Measurements from ENCODE around the gene TSPO.

Gene TSPO

GRCh38 chr22:43147821-43148220 is 3.5 kb upstream of the TSPO start:
- TF ChIP-seq CTCF (IDR thresholded peaks at IDR 0.05; ENCODE audit: control insufficient read depth, extremely low read depth, insufficient read depth), result no peak
- DNase-seq (ENCODE audit: low read depth), result no peak
- no peak overlapping the region for H3K4me3 ChIP-seq (ENCODE audit: low read depth, low read length)

- DNase-seq (ENCODE audit: low read depth), result no peak
- no peak for TF ChIP-seq CTCF (IDR thresholded peaks at IDR 0.05; ENCODE audit: control insufficient read depth, extremely low read depth, insufficient read depth)
- no peak overlapping the region for H3K4me3 ChIP-seq (ENCODE audit: low read depth, low read length)
Measured at GRCh38 chr22:43148581-43148980, 2.8 kb upstream of the TSPO start.

GRCh38 chr22:43150731-43151206 is 590 bp upstream of the TSPO start:
- no peak for TF ChIP-seq CTCF (IDR thresholded peaks at IDR 0.05; ENCODE audit: control insufficient read depth, extremely low read depth, insufficient read depth)

GRCh38 chr22:43152003-43152356 is 621 bp downstream of the TSPO start:
- DNase-seq (ENCODE audit: low read depth), result no peak
- no peak for TF ChIP-seq CTCF (IDR thresholded peaks at IDR 0.05; ENCODE audit: control insufficient read depth, extremely low read depth, insufficient read depth)
- H3K4me3 ChIP-seq (ENCODE audit: low read depth, low read length), result peak overlapping the region; percentile 52

More at GRCh38 chr22:43150731-43151206, 590 bp upstream of the TSPO start:
- DNase-seq (ENCODE audit: low read depth), result no peak
- 0 out of 2 replicates have a peak overlapping the region, but pooled peaks have one; percentile 52 for H3K4me3 ChIP-seq (ENCODE audit: low read depth, low read length)

- TF ChIP-seq CTCF (IDR thresholded peaks at IDR 0.05; ENCODE audit: control insufficient read depth, extremely low read depth, insufficient read depth), result no peak
- peak overlapping the region; percentile 52 for H3K4me3 ChIP-seq (ENCODE audit: low read depth, low read length)
- peak; percentile 46 for DNase-seq (ENCODE audit: low read depth)
Measured at GRCh38 chr22:43152357-43153071, 1.2 kb downstream of the TSPO start.

- no peak for DNase-seq (ENCODE audit: low read depth)
- no peak for TF ChIP-seq CTCF (IDR thresholded peaks at IDR 0.05; ENCODE audit: control insufficient read depth, extremely low read depth, insufficient read depth)
- no peak overlapping the region for H3K4me3 ChIP-seq (ENCODE audit: low read depth, low read length)
Measured at GRCh38 chr22:43153899-43154298, 2.5 kb downstream of the TSPO start.

All from LNCaP clone FGC (cell line).